ENCODE data around the gene MYL6.
A peak's percentile ranks its signal among the peaks of the same experiment; 100 is the strongest.

MYL6 gene

DNA sequence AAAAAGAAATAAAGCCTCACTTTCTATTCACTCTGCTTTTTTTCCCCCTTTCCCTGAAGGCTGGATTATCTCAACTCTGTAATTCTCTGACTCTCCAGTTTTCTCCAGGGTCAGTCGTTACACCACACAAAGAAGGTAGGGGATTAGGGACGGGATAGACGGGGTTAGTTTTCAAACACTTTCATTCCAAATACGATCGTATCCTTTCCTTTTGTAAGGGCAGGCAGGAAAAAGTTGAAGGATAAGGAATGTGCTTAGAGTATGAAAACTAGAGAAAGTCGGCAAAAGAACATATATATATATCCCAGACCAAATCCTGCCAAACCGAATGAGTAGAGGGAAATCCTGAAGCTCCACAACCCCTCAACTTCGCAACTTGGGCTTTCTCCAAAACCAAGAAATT is 30.7 kb upstream of the MYL6 start (continued):
- TF ChIP-seq, protein P1, sequence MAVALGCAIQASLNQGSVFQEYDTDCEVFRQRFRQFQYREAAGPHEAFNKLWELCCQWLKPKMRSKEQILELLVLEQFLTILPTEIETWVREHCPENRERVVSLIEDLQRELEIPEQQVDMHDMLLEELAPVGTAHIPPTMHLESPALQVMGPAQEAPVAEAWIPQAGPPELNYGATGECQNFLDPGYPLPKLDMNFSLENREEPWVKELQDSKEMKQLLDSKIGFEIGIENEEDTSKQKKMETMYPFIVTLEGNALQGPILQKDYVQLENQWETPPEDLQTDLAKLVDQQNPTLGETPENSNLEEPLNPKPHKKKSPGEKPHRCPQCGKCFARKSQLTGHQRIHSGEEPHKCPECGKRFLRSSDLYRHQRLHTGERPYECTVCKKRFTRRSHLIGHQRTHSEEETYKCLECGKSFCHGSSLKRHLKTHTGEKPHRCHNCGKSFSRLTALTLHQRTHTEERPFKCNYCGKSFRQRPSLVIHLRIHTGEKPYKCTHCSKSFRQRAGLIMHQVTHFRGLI (tag by site-specific recombination; IDR thresholded peaks at IDR 0.05), result peak; percentile 39; the same call in 1 of the 2 replicates
- no peak for TF ChIP-seq EGR2 (tag by site-specific recombination; IDR thresholded peaks at IDR 0.05; ENCODE audit: low read depth)
- TF ChIP-seq, protein P2, sequence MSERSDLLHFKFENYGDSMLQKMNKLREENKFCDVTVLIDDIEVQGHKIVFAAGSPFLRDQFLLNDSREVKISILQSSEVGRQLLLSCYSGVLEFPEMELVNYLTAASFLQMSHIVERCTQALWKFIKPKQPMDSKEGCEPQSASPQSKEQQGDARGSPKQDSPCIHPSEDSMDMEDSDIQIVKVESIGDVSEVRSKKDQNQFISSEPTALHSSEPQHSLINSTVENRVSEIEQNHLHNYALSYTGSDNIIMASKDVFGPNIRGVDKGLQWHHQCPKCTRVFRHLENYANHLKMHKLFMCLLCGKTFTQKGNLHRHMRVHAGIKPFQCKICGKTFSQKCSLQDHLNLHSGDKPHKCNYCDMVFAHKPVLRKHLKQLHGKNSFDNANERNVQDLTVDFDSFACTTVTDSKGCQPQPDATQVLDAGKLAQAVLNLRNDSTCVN (tag by site-specific recombination; optimal IDR thresholded peaks at IDR 0.05), result no peak
- TF ChIP-seq ZNF423 (tag by site-specific recombination; IDR thresholded peaks at IDR 0.05), result no peak
- no peak for TF ChIP-seq ZNF571 (tag by site-specific recombination; IDR thresholded peaks at IDR 0.05)
- TF ChIP-seq KLF16 (tag by site-specific recombination; IDR thresholded peaks at IDR 0.05), result peak; percentile 45; the same call in 1 of the 2 replicates
- TF ChIP-seq, protein P3, sequence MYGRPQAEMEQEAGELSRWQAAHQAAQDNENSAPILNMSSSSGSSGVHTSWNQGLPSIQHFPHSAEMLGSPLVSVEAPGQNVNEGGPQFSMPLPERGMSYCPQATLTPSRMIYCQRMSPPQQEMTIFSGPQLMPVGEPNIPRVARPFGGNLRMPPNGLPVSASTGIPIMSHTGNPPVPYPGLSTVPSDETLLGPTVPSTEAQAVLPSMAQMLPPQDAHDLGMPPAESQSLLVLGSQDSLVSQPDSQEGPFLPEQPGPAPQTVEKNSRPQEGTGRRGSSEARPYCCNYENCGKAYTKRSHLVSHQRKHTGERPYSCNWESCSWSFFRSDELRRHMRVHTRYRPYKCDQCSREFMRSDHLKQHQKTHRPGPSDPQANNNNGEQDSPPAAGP (tag by site-specific recombination; IDR thresholded peaks at IDR 0.05), result 0 out of 2 replicates have a peak, but pooled peaks have one; percentile 44
- peak; percentile 84 for TF ChIP-seq ZBTB48 (tag by site-specific recombination; IDR thresholded peaks at IDR 0.05)
- no peak for TF ChIP-seq ZNF350 (tag by site-specific recombination; IDR thresholded peaks at IDR 0.05)
- TF ChIP-seq ZFP37 (tag by site-specific recombination; IDR thresholded peaks at IDR 0.05), result peak; percentile 38
- 0 out of 2 replicates have a peak, but pooled peaks have one; percentile 45 for TF ChIP-seq ZSCAN23 (tag by site-specific recombination; IDR thresholded peaks at IDR 0.05)
- peak; percentile 96 for TF ChIP-seq PRDM1 (tag by site-specific recombination; IDR thresholded peaks at IDR 0.05)
- 0 out of 2 replicates have a peak, but pooled peaks have one; percentile 10 for TF ChIP-seq ZNF660 (tag by site-specific recombination; IDR thresholded peaks at IDR 0.05)
- TF ChIP-seq, protein P4, sequence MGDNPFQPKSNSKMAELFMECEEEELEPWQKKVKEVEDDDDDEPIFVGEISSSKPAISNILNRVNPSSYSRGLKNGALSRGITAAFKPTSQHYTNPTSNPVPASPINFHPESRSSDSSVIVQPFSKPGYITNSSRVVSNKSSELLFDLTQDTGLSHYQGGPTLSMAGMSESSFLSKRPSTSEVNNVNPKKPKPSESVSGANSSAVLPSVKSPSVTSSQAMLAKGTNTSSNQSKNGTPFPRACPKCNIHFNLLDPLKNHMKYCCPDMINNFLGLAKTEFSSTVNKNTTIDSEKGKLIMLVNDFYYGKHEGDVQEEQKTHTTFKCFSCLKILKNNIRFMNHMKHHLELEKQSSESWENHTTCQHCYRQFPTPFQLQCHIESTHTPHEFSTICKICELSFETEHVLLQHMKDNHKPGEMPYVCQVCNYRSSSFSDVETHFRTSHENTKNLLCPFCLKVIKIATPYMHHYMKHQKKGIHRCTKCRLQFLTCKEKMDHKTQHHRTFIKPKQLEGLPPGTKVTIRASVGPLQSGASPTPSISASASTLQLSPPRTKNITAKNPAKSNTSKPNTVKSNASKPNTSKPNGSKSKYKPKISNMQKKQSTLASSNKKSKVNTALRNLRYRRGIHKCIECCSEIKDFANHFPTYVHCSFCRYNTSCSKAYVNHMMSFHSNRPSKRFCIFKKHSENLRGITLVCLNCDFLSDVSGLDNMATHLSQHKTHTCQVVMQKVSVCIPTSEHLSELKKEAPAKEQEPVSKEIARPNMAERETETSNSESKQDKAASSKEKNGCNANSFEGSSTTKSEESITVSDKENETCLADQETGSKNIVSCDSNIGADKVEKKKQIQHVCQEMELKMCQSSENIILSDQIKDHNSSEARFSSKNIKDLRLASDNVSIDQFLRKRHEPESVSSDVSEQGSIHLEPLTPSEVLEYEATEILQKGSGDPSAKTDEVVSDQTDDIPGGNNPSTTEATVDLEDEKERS (tag by site-specific recombination; IDR thresholded peaks at IDR 0.05), result no peak
- TF ChIP-seq, protein P5, sequence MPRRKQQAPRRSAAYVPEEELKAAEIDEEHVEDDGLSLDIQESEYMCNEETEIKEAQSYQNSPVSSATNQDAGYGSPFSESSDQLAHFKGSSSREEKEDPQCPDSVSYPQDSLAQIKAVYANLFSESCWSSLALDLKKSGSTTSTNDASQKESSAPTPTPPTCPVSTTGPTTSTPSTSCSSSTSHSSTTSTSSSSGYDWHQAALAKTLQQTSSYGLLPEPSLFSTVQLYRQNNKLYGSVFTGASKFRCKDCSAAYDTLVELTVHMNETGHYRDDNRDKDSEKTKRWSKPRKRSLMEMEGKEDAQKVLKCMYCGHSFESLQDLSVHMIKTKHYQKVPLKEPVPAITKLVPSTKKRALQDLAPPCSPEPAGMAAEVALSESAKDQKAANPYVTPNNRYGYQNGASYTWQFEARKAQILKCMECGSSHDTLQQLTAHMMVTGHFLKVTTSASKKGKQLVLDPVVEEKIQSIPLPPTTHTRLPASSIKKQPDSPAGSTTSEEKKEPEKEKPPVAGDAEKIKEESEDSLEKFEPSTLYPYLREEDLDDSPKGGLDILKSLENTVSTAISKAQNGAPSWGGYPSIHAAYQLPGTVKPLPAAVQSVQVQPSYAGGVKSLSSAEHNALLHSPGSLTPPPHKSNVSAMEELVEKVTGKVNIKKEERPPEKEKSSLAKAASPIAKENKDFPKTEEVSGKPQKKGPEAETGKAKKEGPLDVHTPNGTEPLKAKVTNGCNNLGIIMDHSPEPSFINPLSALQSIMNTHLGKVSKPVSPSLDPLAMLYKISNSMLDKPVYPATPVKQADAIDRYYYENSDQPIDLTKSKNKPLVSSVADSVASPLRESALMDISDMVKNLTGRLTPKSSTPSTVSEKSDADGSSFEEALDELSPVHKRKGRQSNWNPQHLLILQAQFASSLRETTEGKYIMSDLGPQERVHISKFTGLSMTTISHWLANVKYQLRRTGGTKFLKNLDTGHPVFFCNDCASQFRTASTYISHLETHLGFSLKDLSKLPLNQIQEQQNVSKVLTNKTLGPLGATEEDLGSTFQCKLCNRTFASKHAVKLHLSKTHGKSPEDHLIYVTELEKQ (tag by site-specific recombination; IDR thresholded peaks at IDR 0.05; ENCODE audit: borderline replicate concordance), result no peak
- TF ChIP-seq, protein P6, sequence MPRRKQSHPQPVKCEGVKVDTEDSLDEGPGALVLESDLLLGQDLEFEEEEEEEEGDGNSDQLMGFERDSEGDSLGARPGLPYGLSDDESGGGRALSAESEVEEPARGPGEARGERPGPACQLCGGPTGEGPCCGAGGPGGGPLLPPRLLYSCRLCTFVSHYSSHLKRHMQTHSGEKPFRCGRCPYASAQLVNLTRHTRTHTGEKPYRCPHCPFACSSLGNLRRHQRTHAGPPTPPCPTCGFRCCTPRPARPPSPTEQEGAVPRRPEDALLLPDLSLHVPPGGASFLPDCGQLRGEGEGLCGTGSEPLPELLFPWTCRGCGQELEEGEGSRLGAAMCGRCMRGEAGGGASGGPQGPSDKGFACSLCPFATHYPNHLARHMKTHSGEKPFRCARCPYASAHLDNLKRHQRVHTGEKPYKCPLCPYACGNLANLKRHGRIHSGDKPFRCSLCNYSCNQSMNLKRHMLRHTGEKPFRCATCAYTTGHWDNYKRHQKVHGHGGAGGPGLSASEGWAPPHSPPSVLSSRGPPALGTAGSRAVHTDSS (tag by site-specific recombination; IDR thresholded peaks at IDR 0.05), result peak; percentile 17; the same call in 1 of the 2 replicates
- peak; percentile 83 for TF ChIP-seq IKZF3 (tag by site-specific recombination; IDR thresholded peaks at IDR 0.05)
